Measurements from ENCODE around the gene MTURN. TPM values are rescaled to one million over a fixed set of nuclear protein-coding genes. Genes with fewer than 3 reads are reported as not detected.

The MTURN gene
- polyA plus RNA-seq, 3 donors = 5.9 to 7.9 (median 7.5) TPM

DNA sequence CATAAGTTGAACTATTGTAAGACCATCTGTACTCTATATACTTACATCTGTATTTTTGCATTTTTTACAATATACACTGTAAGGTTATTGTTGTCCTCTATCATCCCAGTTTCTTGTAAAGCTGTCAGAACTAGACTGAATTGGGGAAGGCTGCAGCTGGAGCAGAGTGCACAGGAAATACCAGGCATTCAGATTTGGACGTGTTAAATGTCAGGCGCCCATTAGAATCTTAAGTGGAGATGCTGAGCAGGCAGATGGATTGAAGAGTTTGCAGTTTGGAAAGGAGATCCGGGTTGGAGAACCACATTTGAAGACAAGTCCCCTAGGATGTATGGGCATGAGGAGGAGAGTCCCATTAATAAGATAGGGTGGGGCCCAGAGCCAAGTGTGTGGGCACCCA is 40.4 kb downstream of the MTURN start:
- Histone ChIP-seq H3K27ac (ENCODE audit: low read depth in 1 of 2, low read length in 2 of 2) (no peak overlapping the region), H3K27me3 (ENCODE audit: control insufficient read depth in 2 of 2, insufficient read depth in 2 of 2, low read length in 2 of 2) (no peaks in the 10 kb centered on the region), H2AFZ (ENCODE audit: insufficient read depth, low read depth, low read length, poor library complexity, severe bottlenecking) (no peak overlapping the region), H4K20me1 (ENCODE audit: insufficient read depth, low read length) (no peaks in the 10 kb centered on the region), H3K9me3 (replicated peaks in 1 of 2; ENCODE audit: control insufficient read depth in 1 of 2, insufficient read depth in 1 of 2, low read length in 2 of 2) (no peaks in the 10 kb centered on the region), H3K4me2 (replicated peaks; ENCODE audit: extremely low read depth, low read length, poor library complexity, severe bottlenecking) (no peak overlapping the region), H3K4me1 (ENCODE audit: control insufficient read depth in 1 of 2, insufficient read depth in 2 of 2, low read length in 2 of 2) (peaks cover 64 to 78% of the 10 kb centered on the region in 2 donors), H3K9ac (ENCODE audit: insufficient read depth, low read length, poor library complexity, severe bottlenecking) (no peak overlapping the region), H3K79me2 (ENCODE audit: insufficient read depth, low read length) (no peaks in the 10 kb centered on the region), H3K36me3 (replicated peaks in 1 of 2; ENCODE audit: control insufficient read depth in 1 of 2, insufficient read depth in 2 of 2, low read length in 2 of 2) (no peaks in the 10 kb centered on the region), H3K4me3 (replicated peaks in 1 of 3; ENCODE audit: low read depth in 2 of 3, low read length in 3 of 3) (no peak overlapping the region)
- H3K4me3 Mint-ChIP-seq = no peak overlapping the region
- peaks cover 0 to 2% (median 0%) of the 10 kb centered on the region in 7 donors for H3K9me3 Mint-ChIP-seq
- DNase-seq = no peak
- TF ChIP-seq, protein P1, sequence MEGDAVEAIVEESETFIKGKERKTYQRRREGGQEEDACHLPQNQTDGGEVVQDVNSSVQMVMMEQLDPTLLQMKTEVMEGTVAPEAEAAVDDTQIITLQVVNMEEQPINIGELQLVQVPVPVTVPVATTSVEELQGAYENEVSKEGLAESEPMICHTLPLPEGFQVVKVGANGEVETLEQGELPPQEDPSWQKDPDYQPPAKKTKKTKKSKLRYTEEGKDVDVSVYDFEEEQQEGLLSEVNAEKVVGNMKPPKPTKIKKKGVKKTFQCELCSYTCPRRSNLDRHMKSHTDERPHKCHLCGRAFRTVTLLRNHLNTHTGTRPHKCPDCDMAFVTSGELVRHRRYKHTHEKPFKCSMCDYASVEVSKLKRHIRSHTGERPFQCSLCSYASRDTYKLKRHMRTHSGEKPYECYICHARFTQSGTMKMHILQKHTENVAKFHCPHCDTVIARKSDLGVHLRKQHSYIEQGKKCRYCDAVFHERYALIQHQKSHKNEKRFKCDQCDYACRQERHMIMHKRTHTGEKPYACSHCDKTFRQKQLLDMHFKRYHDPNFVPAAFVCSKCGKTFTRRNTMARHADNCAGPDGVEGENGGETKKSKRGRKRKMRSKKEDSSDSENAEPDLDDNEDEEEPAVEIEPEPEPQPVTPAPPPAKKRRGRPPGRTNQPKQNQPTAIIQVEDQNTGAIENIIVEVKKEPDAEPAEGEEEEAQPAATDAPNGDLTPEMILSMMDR (IDR thresholded peaks at IDR 0.05) = no peak
- peaks cover 0 to 14% of the 10 kb centered on the region in 2 donors for H3K36me3 Mint-ChIP-seq
- H3K4me1 Mint-ChIP-seq = peaks cover 87% of the 10 kb centered on the region
- no peak overlapping the region for H3K27ac Mint-ChIP-seq
- WGBS (ENCODE audit: insufficient coverage) = 81% methylated on average over 3 of the region's 3 CpGs
- intact Hi-C loops (cut with micrococcal nuclease) = loop anchor here in 1 of 2 donors (5.0 kb wide), 1 partner anchor 47 kb away; no protein-coding TSS in a partner anchor
- H3K27me3 Mint-ChIP-seq (ENCODE audit: low read depth in 3 of 3) = peaks cover 0 to 1% (median 0%) of the 10 kb centered on the region in 3 donors

DNA sequence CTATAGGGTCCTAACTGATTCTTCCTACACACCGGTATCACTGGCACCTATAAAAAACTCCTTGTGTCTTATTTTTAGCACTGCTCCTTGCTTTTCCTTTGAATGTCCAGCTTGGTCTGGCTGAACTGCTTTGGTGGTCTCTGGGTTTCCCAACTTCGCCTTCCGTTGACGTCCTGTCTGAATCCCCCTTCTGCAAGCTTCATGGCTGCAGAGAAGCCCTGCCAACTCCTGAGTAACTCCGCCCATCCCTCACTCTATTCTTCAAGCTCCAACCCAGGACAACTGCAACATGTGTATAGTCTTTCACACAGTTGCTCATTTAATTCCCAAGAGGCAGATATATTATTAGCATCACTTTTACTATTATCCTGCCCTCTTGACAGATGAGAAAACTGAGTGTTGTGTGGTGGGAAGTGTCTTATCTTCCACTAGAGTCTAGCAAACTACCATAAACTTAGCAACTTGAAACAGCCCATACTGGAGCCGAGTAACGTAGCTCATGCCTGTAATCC is 40.9 kb downstream of the MTURN start:
- peaks cover 0 to 2% (median 0%) of the 10 kb centered on the region in 7 donors for H3K9me3 Mint-ChIP-seq
- no peaks in the 10 kb centered on the region for H4K20me1 ChIP-seq (ENCODE audit: insufficient read depth, low read length)
- no peaks in the 10 kb centered on the region for H3K27me3 ChIP-seq (ENCODE audit: control insufficient read depth in 2 of 2, insufficient read depth in 2 of 2, low read length in 2 of 2)
- no peak overlapping the region for H3K27ac ChIP-seq (ENCODE audit: low read depth in 1 of 2, low read length in 2 of 2)
- peaks cover 59 to 73% of the 10 kb centered on the region in 2 donors for H3K4me1 ChIP-seq (ENCODE audit: control insufficient read depth in 1 of 2, insufficient read depth in 2 of 2, low read length in 2 of 2)
- H3K9ac ChIP-seq (ENCODE audit: insufficient read depth, low read length, poor library complexity, severe bottlenecking) = no peak overlapping the region
- no peak overlapping the region for H2AFZ ChIP-seq (ENCODE audit: insufficient read depth, low read depth, low read length, poor library complexity, severe bottlenecking)
- H3K4me3 ChIP-seq (replicated peaks in 1 of 3; ENCODE audit: low read depth in 2 of 3, low read length in 3 of 3) = no peak overlapping the region
- H3K36me3 Mint-ChIP-seq = peaks cover 0 to 10% of the 10 kb centered on the region in 2 donors
- TF ChIP-seq, protein P1 (IDR thresholded peaks at IDR 0.05) = no peak
- H3K79me2 ChIP-seq (ENCODE audit: insufficient read depth, low read length) = no peaks in the 10 kb centered on the region
- 98% methylated on average over 6 of the region's 7 CpGs for WGBS (ENCODE audit: insufficient coverage)
- H3K4me3 Mint-ChIP-seq = no peak overlapping the region
- peaks cover 83% of the 10 kb centered on the region for H3K4me1 Mint-ChIP-seq
- intact Hi-C loops (cut with micrococcal nuclease) = loop anchor here in 1 of 2 donors (5.0 kb wide), 1 partner anchor 47 kb away; no protein-coding TSS in a partner anchor
- no peaks in the 10 kb centered on the region for H3K36me3 ChIP-seq (replicated peaks in 1 of 2; ENCODE audit: control insufficient read depth in 1 of 2, insufficient read depth in 2 of 2, low read length in 2 of 2)
- DNase-seq = no peak
- no peak overlapping the region for H3K4me2 ChIP-seq (replicated peaks; ENCODE audit: extremely low read depth, low read length, poor library complexity, severe bottlenecking)
- peak overlapping the region in 1 of 7 donors; percentile 95 for H3K27ac Mint-ChIP-seq
- H3K9me3 ChIP-seq (replicated peaks in 1 of 2; ENCODE audit: control insufficient read depth in 1 of 2, insufficient read depth in 1 of 2, low read length in 2 of 2) = no peaks in the 10 kb centered on the region
- peaks cover 0 to 1% (median 0%) of the 10 kb centered on the region in 3 donors for H3K27me3 Mint-ChIP-seq (ENCODE audit: low read depth in 3 of 3)

All from CD14-positive monocyte (primary cell).